ENCODE measurements around the gene MAP3K5. TPM values are rescaled to one million over a fixed set of nuclear protein-coding genes. Genes with fewer than 3 reads are reported as not detected.

MAP3K5 gene
- total RNA-seq, 2 donors from 2014 or later: 65.7 to 98.4 TPM

DNA sequence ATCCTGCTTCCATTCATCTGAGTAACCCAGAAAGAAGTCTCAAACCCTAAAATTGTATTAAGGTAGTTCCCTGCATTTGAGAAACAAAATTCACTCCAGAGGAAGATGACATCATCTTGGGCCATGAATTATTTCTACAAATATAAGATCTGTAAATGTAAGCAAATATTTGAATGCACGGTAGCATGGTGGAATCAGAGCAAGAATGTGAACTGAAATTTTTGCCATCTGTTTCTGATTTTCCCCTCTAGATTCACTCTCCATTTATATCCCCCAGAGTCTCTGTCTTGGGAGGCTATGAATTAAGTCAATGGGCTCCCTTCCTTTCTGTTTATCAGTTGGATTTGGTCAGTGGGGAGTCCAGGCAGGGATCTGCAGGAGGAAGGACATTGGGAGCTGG, 5.8 kb upstream of the MAP3K5 start:
- H3K27me3 ChIP-seq (replicated peaks; ENCODE audit: insufficient read depth): no peaks in the 10 kb centered on the region
- no peak for DNase-seq (ENCODE audit: low spot score)

DNA sequence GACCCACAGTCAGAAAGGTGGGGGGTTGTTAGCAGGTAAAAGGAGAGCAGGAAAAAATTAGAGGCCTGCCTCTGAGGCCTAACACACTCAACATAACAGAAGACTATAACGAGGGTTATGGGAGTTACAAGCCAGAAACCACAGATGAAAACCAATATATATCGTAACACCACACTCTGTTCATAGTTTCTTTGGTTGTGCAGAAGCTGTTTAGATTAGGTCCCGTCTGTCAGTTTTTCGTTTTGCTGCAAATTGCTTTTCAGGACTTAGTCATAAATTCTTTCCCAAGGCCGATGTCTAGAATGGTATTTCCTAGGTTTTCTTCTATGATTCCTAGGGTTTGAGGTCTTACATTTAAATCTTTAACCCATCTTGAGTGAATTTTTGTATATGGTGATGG, 3.7 kb upstream of the MAP3K5 start:
- no peak for DNase-seq (ENCODE audit: low spot score)
- TF ChIP-seq POLR2AphosphoS5 (IDR thresholded peaks at IDR 0.05): no peak
- TF ChIP-seq, protein P1, sequence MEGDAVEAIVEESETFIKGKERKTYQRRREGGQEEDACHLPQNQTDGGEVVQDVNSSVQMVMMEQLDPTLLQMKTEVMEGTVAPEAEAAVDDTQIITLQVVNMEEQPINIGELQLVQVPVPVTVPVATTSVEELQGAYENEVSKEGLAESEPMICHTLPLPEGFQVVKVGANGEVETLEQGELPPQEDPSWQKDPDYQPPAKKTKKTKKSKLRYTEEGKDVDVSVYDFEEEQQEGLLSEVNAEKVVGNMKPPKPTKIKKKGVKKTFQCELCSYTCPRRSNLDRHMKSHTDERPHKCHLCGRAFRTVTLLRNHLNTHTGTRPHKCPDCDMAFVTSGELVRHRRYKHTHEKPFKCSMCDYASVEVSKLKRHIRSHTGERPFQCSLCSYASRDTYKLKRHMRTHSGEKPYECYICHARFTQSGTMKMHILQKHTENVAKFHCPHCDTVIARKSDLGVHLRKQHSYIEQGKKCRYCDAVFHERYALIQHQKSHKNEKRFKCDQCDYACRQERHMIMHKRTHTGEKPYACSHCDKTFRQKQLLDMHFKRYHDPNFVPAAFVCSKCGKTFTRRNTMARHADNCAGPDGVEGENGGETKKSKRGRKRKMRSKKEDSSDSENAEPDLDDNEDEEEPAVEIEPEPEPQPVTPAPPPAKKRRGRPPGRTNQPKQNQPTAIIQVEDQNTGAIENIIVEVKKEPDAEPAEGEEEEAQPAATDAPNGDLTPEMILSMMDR (IDR thresholded peaks at IDR 0.05): no peak
- no peak for TF ChIP-seq POLR2A (IDR thresholded peaks at IDR 0.05)
- Histone ChIP-seq H3K36me3 (no peaks in the 10 kb centered on the region), H3K4me3 (no peak overlapping the region), H3K27me3 (replicated peaks; ENCODE audit: insufficient read depth) (no peaks in the 10 kb centered on the region), H3K27ac (no peak overlapping the region), H3K9me3 (no peaks in the 10 kb centered on the region), H3K4me1 (replicated peaks) (peaks cover 5% of the 10 kb centered on the region)
- WGBS: 96% methylated on average over 5 of the region's 5 CpGs
- intact Hi-C loops (cut with DNase I): no loop called here

More for the DNA sequence above, 5.8 kb upstream of the MAP3K5 start:
- no peak overlapping the region for H3K4me3 ChIP-seq
- WGBS: 100% methylated on average over 1 of the region's 1 CpG
- intact Hi-C loops (cut with DNase I): no loop called here
- H3K4me1 ChIP-seq (replicated peaks): peaks cover 5% of the 10 kb centered on the region
- H3K36me3 ChIP-seq: no peaks in the 10 kb centered on the region
- no peak overlapping the region for H3K27ac ChIP-seq
- no peaks in the 10 kb centered on the region for H3K9me3 ChIP-seq
- TF ChIP-seq POLR2AphosphoS5 (IDR thresholded peaks at IDR 0.05) (no peak), POLR2A (IDR thresholded peaks at IDR 0.05) (no peak)
- TF ChIP-seq, protein P1 (IDR thresholded peaks at IDR 0.05): no peak

DNA sequence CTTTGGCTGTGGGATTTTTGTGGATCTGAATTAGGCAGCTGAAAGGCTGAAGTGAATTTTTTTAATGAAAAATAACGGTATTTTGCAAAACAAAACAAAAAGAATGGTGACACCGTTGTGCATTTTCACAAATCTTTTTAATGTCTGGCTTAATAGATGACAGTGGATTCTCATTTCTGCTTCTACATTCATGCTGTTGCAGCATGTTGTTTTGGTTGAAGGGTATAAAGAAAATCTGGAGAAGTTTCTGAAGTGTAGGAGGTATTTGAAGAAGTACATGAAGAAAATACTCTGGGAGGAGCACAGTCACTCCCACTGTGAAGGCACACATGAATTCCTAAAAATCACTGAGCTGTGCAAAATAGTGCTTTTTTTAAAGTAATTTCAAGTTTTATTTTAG, 3.1 kb upstream of the MAP3K5 start:
- Histone ChIP-seq H3K4me1 (replicated peaks) (peaks cover 5% of the 10 kb centered on the region), H3K36me3 (no peaks in the 10 kb centered on the region), H3K9me3 (no peaks in the 10 kb centered on the region), H3K27ac (no peak overlapping the region), H3K4me3 (no peak overlapping the region), H3K27me3 (replicated peaks; ENCODE audit: insufficient read depth) (no peaks in the 10 kb centered on the region)
- WGBS: 88% methylated on average over 2 of the region's 2 CpGs
- TF ChIP-seq POLR2AphosphoS5 (IDR thresholded peaks at IDR 0.05) (no peak), POLR2A (IDR thresholded peaks at IDR 0.05) (no peak)
- TF ChIP-seq, protein P1 (IDR thresholded peaks at IDR 0.05): no peak
- intact Hi-C loops (cut with DNase I): no loop called here
- no peak for DNase-seq (ENCODE audit: low spot score)

DNA sequence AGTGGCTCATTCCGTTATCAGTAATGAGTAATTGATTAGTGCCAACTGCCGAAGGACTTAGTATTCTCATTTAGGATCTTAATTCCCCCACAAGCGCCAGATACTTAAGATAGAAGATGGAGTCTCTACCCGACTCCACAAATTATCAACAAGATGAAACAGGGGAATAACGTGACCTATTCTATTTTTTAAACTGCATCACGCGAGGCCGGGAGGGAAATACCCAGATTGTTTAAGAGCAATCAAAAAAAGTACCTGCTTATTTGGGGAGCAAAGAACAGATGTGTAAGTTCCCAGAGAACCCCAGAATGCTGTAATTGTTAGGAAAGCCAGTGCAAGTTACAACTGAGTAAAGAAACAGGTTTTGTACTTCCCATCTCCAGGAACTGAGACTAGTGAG, 1.1 kb upstream of the MAP3K5 start:
- H3K9me3 ChIP-seq: no peaks in the 10 kb centered on the region
- TF ChIP-seq, protein P1 (IDR thresholded peaks at IDR 0.05): no peak
- TF ChIP-seq POLR2A (IDR thresholded peaks at IDR 0.05): no peak
- no peak for TF ChIP-seq POLR2AphosphoS5 (IDR thresholded peaks at IDR 0.05)
- intact Hi-C loops (cut with DNase I): loop anchor here (5.0 kb wide), 2 partner anchors 56 to 211 kb away; no protein-coding TSS in a partner anchor
- peak overlapping the region; percentile 95 to 97 for H3K4me3 ChIP-seq
- H3K27ac ChIP-seq: peak overlapping the region; percentile 98 to 99
- whole genome bisulfite sequencing: 30% methylated on average over 8 of the region's 8 CpGs
- no peaks in the 10 kb centered on the region for H3K27me3 ChIP-seq (replicated peaks; ENCODE audit: insufficient read depth)
- peaks cover 5% of the 10 kb centered on the region for H3K4me1 ChIP-seq (replicated peaks)
- DNase-seq (ENCODE audit: low spot score): no peak
- no peaks in the 10 kb centered on the region for H3K36me3 ChIP-seq

DNA sequence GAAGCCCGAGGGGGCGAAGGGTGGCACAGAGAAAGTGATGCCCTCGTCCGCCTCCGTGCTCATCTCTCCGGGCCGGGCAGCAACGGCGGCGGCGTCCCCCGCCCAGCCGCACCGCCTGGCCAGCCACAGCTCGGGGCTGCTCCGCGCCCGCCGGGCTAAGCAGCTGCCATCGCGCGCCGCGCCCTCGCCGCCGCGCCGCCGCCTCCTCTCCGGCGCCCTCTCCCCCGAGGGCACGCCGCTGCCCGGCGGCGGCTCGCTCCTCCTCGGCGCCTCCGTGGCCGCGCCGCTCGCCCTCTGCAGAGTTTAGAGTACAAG, 225 bp downstream of the MAP3K5 start:
- 2% methylated on average over 15 of the region's 46 CpGs for WGBS
- H3K27me3 ChIP-seq (replicated peaks; ENCODE audit: insufficient read depth): no peaks in the 10 kb centered on the region
- TF ChIP-seq POLR2AphosphoS5 (IDR thresholded peaks at IDR 0.05) (no peak), POLR2A (IDR thresholded peaks at IDR 0.05) (no peak)
- TF ChIP-seq, protein P1 (IDR thresholded peaks at IDR 0.05): no peak
- peaks cover 5% of the 10 kb centered on the region for H3K4me1 ChIP-seq (replicated peaks)
- intact Hi-C loops (cut with DNase I): loop anchor here (1.0 to 5.0 kb wide), 3 partner anchors 55 to 210 kb away; no protein-coding TSS in a partner anchor
- no peaks in the 10 kb centered on the region for H3K9me3 ChIP-seq
- no peaks in the 10 kb centered on the region for H3K36me3 ChIP-seq
- peak overlapping the region; percentile 98 to 99 for H3K27ac ChIP-seq
- no peak for DNase-seq (ENCODE audit: low spot score)
- H3K4me3 ChIP-seq: peak overlapping the region; percentile 95 to 97
